Endometrial microvascular endothelial cells (primary cell): ENCODE measurements around the gene CHAT. TPM values are rescaled to one million over a fixed set of nuclear protein-coding genes. Genes with fewer than 3 reads are reported as not detected.

ENCODE experiments used
- in situ Hi-C: cut with HindIII; loops from 2 replicates; pipeline ENCODE4 v1.10.0; 2017; ENCODE audit warnings: low sequenced_read_pairs, low pct_unique_long_range_greater_than_20kb; ENCODE audit errors: inconsistent ontology term
- total RNA-seq: library from RNA; depleted of rRNA; stranded (reverse); fragments of >200 nt; gene quantifications from one replicate; pipeline ENCODE4 v1.2.3, GENCODE V29; 2015; ENCODE audit errors: inconsistent ontology term

Gene CHAT
- total RNA-seq, 1 donor from 2014 or later, result not detected

- in situ Hi-C loops, result no loop called here
These were observed 3.8 kb upstream of the CHAT start, which contains the start of gene SLC18A3 for GRCh38 chr10:49610114-49610457. SLC18A3 (plus strand) TSS chr10:49610310; CDS start chr10:49610741, 431 bp downstream.

- in situ Hi-C loops, result no loop called here
These were observed 3.2 kb upstream of the CHAT start for GRCh38 chr10:49610458-49611165.

- in situ Hi-C loops, result no loop called here
These were observed 2.5 kb upstream of the CHAT start for GRCh38 chr10:49611166-49611815.

DNA sequence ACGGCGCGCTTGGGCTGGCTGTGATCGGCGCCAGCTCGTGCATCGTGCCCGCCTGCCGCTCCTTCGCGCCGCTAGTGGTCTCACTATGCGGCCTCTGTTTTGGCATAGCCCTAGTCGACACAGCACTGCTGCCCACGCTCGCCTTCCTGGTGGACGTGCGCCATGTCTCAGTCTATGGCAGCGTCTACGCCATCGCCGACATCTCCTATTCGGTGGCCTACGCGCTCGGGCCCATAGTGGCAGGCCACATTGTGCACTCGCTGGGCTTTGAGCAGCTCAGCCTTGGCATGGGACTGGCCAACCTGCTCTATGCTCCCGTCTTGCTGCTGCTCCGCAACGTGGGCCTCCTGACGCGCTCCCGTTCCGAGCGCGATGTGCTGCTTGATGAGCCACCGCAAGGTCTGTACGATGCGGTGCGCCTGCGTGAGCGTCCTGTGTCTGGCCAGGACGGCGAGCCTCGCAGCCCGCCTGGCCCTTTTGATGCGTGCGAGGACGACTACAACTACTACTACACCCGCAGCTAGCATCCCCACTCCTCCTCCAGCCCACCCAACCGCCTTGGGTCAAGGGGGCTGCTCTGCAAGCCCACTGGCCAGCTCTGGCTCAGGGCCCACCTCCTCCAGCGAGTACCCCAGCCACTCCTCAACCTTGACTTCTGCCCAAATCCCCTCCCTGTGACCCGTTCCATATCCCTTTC, 1.9 kb upstream of the CHAT start:
- in situ Hi-C loops, result no loop called here

GRCh38 chr10:49612513-49613164, 1.2 kb upstream of the CHAT start:
- in situ Hi-C loops, result no loop called here

- in situ Hi-C loops, result no loop called here
These were observed 514 bp upstream of the CHAT start for GRCh38 chr10:49613165-49613881.

DNA sequence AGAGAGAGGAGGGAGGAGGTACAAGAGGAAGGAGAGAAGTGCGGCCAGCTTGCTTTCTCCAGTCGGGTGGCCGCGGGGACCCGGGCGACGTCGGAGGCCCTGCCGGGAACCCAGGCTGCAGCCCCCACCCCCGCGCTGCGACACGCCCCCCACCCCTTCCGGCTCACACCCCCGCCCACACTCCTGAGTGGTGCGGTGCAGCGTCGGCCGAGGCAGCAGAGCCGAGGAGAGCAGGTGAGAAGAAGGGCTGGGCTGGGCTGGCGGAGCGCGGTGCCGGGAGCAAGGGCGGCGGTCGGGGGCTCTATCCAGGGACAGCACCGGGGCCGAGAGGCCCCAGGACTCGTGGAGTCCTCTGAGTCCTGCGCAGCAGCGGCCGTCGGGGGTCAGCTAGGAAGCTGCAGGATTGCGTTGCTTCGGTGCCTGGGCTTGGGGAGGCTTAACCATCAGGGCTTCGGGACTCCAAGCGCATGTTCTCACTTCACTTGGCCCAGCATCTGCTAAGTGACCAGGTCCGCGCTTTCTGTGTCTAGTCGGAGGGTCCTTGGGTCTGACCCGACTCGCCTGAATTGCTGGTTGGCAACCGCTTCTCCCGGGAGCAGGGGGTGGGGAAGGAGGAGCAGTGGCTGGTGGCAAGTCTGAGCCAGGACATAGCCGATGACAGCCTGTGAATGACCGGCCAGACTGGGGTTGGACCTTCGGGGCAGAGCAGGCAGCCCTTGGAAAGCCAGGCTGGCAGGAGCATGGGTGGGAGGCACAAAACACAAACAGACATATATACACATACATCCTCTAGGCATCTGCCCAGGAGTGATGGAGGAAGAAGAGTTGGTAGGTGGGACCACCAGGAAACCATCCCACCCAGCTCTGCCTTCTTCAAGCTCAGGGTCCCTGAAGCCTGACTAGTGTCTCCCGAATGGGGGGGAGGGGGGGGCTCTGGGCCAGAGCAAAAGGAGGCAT, 683 bp downstream of the CHAT start:
- in situ Hi-C loops, result no loop called here

DNA sequence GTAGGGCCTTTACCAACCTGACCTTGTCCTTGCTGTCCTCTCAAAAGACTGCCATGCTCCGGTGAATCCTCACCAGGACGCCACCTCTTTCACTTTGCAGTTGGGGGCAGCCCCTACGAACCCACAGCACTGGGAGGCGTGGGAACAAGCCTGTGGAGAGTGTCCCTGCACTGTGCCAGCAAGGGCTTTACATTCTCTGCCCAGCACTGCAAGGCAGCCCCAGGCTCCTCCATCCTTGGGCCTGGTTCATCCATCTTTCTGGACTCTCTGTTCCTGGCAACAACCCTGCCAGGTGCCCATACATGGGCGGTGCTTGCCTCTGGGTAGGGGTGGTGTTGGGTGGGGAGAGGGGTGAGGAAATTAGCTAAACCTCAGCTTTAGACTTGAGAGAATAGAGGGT, 1.4 kb downstream of the CHAT start:
- in situ Hi-C loops, result no loop called here

DNA sequence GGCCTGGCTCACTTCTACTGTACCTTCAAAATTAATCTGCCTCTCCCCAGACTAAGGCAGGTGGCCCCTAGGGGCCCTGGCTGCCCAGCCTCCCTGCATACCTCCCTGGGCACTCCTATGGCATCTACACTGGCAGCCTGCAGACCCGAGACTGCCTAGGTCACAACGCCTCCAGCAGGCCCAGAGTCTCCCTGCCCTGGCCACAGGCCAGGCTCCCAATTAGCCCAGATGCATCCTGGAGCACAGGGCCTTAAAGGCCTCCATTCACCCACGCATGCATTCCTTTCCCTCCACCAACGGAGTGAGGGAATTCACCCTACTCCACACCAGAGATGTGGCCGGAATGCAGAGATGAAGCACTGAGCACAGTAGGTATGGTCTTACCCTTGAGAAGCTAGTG, 1.9 kb downstream of the CHAT start:
- in situ Hi-C loops, result no loop called here

- in situ Hi-C loops, result no loop called here
These were observed 2.7 kb downstream of the CHAT start for GRCh38 chr10:49616421-49617101.

DNA sequence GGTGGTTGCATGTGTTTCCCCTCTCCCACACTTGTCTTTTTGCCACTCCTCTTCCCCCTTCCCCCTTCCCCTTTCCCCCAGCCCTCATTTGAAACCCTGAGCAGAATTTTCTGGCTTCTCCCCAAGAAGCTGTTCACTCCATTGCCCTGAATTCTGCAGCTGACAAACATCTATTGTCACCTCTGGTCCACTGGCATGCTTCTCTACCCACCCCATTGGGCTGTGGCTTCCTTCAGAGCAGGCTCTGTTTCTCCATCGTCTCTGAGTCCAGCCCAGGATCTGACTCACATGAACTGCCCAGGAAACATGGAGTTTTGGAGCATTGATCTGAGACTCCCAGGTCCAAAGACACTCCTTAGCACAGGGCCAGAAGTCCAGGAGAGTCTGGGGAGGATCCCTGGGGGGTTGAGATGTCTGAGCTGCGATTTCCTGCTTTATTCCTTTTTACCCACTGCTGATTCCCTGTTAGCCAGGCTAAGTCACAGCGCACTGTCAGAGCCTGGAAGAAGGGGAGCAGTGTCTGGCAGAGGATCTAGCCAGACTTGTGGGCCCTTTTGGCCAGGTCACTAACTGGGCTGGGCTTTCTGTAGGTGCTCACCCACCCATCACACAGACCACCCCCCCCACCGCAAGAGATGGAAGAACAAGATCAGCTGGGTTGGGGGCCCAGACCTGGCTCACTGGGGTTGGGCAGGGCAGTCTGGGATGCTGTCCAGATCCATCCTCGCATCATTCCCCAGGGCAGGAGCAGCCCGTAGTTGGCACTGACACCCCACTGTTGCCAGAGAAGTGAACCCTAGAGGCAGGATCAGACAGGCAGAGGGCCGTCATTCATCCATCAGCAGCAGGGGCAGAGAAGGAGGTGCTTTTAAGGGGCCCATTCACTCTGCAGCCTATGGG, 3.5 kb downstream of the CHAT start:
- in situ Hi-C loops, result no loop called here

- in situ Hi-C loops, result no loop called here
These were observed 5.0 kb downstream of the CHAT start for GRCh38 chr10:49618821-49619220.

DNA sequence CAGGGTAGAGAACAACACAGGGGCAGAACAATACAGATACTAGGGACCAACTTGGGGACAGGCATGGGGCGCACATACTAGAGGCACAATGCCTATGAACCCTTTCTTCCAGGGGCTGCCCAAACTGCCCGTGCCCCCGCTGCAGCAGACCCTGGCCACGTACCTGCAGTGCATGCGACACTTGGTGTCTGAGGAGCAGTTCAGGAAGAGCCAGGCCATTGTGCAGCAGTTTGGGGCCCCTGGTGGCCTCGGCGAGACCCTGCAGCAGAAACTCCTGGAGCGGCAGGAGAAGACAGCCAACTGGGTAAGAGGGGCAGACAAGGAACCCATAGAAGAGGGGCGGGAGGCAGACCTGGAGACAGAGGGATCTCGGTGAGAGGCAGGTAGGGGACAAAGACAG, 5.8 kb downstream of the CHAT start:
- in situ Hi-C loops, result no loop called here

GRCh38 chr10:49620286-49620810, 6.5 kb downstream of the CHAT start:
- in situ Hi-C loops, result no loop called here

- in situ Hi-C loops, result no loop called here
These were observed 7.1 kb downstream of the CHAT start for GRCh38 chr10:49620841-49621378.

GRCh38 chr10:49621561-49621960, 7.7 kb downstream of the CHAT start:
- in situ Hi-C loops, result no loop called here
